CMK (cell line): Measurements from ENCODE around the gene C20orf173.
"Not testable (repeated sequence)": the region's sequence is repeated elsewhere in the genome, so short reads cannot be mapped to it uniquely, and the experiment has no call there.

Experiments used
- DNase-seq: peaks from one replicate; pipeline ENCODE4 v3.0.0-alpha.2; 2010; ENCODE audit warnings: low read depth

Gene C20orf173

DNA sequence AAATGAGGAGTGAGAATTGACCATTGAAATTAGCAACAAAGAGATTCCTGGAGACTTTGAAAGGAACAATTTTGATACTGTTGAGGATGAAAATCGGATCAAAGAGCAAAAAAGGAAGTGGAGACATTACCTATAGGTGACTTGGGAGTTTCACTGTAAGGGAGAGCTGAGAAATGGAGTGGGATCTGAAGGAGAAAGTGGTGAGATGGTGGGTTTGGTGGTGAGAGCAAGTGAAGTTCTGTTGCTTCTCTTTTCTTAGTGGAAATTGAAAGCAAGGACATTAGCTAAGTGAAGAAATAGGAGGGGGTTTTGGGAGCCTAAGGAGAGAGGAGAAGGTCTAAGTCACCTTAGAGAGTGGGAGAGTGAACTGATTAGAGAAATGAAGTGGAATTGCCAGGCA lies 16.7 kb upstream of the C20orf173 start:
- no peak for DNase-seq

DNA sequence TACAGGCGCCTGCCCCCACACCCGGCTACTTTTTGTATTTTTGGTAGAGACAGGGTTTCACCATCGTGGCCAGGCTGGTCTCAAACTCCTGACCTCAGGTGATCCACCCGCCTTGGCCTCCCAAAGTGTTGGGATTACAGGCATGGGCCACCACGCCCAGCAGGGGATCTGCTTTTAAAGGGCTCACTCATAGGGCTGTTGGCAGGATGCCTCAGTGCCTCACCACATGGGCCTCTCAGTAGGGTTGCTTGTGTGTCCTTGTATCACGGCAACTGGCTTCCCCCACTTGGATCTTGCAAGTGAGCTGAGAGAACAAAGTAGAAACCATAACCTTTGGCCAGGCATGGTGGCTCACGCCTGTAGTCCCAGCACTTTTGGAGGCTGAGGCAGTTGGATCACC lies 15.5 kb upstream of the C20orf173 start:
- DNase-seq, result not testable (repeated sequence)

DNA sequence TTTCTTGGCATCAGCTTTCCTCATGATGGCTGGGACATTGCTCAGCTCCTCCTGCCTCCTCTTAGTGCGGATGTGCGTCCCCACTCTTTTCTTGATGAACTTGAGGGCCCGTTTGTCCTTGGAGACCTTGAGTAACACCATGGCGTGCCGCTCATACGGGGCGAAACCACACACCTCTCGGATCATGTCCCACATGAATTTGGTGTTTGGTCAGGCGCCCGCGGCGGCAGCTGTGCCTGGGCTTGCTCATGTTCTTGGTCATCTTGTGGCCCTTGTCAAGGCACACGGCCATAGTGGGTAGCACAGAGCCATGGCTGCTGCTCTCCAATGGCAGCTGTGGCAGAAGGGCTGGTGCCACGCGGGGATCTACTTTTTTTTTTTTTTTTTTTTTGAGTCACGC lies 15.0 kb upstream of the C20orf173 start:
- DNase-seq, result no peak

DNA sequence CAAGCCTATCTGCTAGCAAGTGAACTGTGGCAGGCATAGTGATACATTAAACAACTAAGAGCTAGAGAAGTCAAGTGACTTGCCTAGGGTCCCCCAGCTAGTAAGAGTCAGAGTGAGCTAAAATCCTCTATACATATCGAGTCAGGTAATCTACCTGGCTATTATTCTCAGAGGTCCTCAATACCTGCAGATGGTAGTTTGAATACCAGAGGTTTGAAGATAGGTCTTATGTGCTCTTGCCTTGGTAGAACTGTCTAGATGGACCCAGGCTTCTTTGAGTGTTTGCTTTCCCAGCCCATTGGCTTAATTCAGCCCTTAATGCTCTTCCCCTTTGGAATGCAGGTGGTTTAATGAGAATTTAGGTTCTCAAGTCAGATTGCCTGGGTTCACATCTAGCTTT lies 13.5 kb upstream of the C20orf173 start:
- DNase-seq, result no peak

DNA sequence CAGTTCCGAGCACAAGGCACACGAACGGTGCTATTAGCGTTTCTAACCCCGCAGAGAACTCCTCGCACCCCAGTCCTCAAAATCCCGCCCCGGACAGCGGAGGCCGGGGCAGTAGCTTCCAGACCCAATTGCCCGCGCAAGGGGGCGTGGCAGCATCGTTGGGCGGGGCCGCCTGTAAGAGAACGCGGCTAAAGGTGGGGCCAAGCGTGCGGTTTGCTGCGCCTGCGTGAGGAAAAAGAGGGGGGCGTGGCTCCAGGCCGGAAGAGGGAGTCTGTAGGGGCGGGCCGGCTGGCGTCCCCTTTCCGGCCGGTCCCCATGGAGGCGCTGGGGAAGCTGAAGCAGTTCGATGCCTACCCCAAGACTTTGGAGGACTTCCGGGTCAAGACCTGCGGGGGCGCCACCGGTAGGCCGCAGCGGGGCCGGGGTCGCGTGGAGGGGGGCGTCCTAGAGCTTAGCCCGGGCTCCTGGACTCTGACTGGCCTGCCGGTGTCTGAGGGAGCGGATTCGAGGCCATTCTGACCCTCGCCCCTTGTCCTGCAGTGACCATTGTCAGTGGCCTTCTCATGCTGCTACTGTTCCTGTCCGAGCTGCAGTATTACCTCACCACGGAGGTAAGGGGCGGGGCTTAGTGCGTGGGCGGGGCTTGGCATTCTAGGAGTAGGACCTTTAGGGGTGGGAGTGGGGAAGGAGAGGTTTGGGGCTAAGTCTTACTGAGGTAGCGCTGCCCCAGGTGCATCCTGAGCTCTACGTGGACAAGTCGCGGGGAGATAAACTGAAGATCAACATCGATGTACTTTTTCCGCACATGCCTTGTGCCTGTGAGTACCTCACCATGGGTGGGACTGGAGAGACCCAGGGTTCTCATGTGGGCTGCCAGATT lies 12.6 kb upstream of the C20orf173 start, which contains the start of gene ERGIC3:
Gene ERGIC3, plus strand, starts transcription at position 296 of the 880 bp plus-strand sequence. Its CDS starts 20 bp downstream, at position 316.
- peak; percentile 95 for DNase-seq

DNA sequence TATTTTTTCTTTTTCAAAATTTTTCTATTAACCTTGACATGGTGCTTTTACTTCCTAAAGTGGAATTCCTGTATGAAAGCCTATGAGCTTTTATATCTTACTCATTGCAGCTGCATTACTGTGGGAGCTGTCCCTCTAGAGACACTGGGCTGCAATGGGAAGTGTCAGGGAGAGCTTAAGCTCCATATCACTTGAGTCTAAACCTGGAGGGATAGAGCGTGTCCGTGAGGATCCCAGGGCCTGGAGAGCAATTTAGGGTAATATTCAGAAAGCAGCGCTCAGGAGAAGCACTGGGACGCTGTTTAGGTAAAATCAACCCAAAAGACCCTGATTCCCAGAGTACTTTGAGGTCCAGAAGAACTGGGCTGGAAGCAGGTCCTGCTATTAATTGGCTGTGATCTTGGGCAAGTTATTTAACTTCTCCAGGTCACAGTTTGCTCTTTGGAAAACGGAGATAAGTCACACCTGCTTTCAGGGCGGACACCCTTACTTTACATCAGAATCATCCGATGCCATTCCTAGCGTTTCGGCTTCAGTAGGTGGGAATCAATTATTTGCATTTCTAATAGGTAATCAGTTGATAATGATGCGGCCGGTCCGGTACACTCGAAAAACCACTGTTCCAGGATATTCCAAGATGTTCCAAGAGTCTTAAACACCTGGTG lies 11.8 kb upstream of the C20orf173 start:
- no peak for DNase-seq

DNA sequence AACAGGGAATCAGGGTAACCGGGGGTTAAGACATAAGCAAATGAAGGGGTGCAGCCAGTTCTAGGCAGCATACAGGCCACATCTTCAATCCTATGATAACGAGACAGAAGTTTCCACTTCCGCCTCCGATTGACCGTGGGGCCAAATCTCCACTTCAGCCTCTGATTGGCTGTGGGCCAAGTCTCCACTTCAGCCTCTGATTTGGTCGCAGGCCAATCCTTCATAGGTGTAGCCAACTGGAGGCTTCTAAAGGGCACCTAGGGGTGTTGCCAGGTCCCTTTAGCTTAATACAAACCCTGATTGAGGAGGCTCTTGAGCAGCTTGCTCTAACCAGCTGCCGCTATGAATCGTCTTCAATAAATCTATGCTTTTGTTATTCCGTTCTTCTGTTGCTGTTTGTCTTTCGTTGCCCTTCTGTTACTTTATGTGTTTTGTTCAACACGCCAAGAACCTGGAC lies 10.3 kb upstream of the C20orf173 start:
- DNase-seq, result peak; percentile 79

DNA sequence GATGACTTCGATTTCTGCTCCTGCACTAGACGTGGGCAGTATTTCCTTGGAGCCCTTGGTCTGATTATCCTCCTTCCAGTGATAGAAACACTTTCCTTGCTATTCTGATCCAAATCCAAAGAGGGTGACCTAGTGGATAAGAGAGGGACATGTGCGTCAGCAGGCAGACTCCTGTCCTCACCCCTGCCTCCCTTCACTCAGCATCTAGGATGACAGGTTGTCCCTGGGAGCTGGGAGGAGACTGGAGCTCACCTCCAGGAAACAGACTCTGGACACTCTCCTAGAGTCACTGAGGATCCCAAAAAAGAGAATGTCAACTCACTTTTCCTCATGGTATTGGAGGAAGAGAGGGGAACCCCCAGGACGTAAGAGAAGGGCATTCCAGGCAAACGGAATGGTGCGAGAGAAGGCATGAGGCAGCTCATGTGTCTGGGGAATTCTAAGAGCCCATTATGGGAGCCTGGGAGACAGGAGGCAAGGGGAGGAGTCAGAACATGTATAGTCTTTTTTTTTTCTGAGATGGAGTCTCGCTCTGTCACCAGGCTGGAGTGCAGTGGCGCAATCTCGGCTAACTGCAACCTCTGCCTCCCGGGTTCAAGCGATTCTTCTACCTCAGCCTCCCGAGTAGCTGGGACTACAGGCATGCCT lies 2.2 kb downstream of the C20orf173 start:
- DNase-seq, result no peak

DNA sequence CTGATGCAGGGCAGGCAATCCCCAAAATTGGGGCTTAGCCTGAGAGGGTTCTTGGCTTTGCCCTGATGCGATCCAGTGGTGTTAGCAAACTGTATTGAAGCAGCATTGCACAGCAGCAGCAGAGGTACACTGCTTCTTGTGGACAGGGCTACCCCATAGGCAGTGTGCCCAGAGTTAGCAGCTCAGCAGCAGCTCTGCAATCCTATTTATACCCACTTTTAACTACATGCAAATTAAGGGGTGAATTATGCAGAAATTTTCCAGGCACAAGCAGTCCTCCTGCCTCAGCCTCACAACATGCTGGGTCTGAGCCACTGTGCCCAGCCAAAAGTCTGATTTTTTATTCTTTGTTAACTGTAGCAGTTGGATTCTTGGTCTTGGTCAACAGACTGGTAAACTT lies 3.8 kb downstream of the C20orf173 start:
- no peak for DNase-seq

DNA sequence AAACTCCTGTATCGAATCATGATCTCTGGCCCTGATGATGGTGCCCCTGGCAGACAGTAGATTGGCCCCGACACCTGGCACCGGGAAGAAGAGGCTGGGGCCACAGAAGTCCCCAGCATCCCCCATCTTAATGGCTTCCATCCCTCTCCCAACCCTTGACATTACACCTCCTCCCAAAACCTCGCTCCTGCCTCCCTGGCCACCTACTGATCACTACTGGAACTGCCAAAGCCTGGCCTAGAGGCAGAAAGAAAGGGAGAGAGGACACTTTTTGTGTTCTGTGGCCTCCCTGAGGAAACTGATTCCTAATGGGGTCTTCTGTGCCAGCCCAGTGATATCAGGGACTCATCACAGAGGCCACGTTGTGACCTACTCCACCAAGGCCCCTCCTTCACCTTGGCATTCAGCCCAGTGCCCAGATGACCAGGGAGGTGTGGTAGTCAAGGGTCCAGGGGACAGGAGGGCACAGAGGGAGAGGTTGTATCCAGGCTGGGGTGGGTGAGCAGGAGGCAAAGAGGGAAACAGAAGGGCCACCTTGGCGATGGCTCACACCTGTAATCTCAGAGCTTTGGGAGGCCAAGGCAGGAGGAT lies 6.1 kb downstream of the C20orf173 start:
- no peak for DNase-seq

DNA sequence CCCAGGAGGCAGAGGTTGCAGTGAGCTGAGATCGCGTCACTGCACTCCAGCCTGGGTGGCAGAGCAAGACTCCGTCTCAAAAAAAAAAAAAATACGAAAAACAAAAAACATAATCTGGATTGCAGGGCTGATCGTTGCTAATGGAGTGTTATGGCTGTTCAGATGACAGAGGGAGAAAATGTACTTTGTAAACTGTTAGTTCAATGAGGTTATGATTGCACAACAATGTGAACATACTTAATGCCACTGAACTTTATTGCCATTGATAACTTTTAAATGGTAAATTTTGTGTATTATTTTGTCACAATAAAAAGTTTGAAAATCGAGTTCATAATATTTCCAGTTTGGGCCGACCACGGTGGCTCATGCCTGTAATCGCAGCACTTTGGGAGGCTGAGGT lies 10.5 kb downstream of the C20orf173 start:
- DNase-seq, result no peak

DNA sequence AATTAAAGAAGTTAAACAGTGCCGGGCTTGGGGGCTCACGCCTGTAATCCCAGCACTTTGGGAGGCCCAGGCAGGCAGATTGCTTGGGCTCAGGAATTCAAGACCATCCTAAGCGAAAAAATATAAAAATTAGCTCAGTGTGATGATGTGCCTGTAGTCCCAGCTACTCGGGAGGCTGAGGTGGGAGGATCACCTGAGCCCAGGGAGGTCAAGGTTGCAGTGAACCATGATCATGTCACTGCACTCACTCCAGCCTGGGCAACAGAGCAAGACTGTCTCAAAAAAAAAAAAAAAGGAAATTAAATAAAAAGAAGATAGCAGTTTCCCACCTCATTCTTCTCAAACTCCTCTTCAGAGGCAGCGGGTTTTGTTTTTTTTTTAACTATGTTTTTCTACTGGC lies 11.7 kb downstream of the C20orf173 start:
- not testable (repeated sequence) for DNase-seq

DNA sequence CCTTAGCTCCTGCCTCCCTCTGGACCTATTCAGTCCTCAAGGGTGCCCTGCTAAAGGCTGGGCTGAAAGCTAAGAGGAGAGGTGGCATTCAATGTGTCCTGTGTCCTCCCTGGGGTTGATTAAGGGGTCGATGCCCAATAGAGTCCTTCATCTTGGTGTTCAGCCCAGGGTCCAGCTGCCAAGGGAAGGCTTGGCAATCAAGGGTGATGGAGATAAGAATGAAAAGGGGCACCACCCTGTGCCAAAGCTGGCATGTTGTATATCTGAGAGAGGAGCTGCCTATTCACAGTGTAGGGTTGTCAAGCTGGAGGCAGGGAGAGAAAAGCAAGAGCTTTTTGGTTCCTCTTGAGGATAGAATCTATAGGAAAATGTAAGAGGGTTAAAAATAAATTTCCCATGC lies 12.3 kb downstream of the C20orf173 start:
- DNase-seq, result no peak

DNA sequence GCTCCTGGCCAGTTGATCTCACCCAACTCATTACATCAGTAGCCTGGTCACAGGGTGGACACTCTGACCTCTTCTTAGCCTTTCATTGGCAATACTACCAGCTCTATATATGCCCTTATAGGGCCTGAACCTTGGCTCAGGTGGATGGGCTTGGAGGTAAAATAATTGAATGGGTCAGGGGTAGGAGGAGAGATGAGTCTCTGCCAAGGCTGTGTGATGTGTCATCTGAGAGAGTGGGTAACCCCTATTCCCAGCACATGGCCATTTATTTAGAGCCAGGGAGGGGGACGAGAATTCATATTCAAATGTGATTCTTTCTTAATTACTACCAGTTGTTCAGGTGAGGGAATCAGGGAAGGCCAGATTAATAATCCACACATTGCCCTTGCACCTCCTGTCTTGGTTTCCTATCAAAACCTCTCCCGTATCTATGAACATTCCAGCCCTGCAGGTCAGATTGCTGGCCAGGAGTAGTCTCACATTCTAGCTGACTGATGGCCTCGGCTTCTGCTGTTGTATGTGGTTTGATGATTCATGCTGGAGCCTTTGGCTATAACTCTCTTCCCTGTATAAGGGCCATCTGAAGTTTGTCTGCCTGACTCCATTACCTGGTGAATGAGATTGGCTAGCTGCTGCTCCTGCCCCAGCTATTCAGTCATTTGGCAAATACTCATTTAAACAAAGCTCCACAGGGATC lies 13.4 kb downstream of the C20orf173 start:
- no peak for DNase-seq

DNA sequence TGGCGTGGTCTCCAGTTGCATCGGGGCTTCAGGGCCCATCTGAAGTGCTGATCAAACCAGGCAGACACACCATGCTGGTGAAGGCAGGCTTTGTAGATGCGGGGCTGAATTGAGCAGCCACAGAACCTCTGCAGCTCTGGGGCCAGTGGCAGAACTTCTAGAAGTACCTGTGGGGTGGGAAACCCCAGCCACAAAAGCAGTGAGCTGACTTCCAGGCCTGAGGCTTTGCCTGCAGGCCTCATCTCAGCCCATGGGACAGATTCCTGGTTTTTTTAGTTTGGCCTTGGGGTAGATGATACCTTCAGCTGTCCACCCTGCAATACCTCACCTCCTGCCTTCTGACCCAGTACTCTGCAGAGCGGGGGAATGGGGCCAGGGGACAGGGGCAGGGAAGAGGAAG lies 14.1 kb downstream of the C20orf173 start:
- DNase-seq, result no peak

DNA sequence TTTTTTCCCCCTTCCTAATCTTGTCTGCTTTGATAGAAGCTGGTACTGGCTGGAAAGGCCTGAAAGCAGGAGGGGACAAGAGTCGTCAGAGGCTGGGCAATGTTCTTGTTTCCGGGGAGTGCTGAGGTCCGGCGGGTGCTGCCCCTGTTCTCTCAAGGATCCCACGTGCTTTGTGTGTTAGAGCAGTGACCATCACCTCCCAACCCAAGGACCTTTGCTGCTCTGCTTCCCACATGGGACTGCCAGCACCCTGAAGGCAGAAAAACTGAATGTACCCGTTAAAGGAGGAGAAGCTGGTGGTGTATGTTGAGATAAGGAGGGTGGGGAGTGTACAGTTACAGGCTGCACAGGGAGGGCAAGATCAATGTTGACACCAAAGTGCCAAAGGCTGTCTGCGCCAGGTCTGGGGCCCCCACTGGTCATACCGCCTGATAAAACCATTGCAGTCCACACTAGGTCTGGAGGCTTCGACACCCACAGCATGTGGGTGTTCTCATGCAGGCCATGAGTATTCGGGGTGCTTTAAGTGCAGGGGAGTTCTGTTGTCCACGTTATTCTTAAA lies 15.0 kb downstream of the C20orf173 start:
- DNase-seq, result no peak

DNA sequence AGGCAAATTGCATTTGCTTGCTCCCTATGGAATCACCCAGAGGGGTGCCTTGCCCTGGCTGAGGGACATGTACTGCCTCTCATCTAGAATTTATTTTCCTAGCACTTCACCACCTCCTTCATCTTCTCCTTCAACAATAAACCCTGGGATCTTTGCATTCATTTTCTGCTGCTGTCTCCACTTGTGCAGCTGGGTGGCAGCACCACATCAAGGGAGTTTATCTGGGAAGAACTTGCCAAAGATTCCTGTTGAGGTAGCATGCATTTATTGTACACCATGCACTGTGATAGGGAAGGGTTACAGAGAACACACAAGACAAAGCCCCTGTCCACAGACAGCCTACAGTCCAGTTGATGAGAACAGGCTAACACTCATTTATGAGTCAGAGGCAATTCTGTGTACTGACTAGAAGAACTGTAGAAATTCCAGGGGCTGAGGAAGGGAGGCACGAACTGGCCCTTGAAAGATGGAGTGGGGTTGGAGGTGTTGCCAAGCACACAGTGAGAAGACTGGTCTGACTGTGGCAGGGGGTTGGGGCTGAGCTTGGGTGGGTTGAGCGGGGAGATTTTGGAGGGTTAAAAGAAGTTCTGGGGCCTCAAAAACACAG lies 17.5 kb downstream of the C20orf173 start:
- no peak for DNase-seq

DNA sequence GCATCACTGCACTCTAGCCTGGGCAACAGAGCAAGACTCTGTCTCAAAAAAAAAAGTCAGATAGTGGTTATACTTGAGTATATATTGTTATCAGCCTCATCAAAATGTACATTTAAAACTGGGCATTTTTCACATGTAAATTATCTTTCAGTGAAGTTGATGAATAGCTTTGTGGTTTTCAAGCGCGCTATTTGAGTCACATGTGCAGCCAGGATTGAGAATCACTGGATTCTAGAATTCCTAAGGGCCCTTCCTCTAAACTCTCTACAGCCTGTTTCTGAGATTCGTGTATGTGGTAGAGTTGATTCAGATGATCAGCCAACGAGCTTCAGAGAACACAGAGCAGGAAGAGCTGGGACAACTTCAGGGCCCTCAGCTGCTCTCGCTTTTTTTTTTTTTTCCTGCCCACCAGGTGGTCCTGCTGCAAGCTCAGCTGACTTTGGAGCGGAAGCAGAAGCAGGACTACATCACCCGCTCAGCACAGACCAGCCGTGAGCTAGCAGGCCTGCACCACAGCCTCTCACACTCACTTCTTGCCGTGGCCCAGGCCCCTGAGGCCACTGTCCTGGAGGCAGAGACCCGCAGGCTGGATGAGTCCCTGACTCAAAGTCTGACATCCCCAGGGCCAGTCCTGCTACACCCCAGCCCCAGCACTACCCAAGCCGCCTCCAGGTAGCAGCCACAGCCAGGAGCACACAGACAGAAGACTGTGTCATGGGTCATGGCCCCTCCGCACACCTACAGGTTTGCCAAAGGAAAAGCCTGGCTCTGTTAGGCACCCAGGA lies 18.3 kb downstream of the C20orf173 start:
- no peak for DNase-seq

DNA sequence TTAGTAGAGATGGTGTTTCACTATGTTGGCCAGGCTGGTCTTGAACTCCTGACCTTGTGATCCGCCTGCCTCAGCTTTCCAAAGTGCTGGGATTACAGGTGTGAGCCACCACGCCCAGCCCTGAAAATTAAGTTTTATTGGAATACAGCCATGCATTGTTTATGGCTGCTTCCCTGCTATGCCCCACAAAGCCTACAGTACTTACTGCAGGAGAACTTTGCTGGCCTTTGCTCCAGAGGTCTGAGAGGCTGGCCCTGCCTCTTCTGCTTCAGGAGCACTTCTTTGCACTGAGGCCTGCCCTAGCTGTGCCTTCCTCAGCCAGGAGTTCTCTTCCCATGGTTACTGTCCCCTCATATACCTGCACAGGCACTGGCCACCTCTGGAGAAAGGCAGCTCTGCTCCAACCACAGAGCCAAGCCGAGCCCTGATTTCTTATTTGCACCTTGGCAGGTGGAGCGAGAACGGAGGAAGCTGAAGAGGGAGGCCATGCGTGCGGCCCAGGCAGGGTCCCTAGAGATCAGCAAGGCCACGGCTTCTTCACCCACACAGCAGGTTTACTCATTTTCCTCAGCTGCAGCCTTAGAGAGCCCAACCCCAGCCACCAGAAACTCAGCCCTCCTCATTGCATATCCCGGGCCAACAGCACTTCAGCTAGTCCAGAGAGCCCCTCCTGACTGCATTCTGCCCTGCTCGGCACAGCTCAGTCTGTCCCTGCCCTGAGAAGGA lies 20.8 kb downstream of the C20orf173 start:
- DNase-seq, result no peak
